GM13976 (cell line): Measurements from ENCODE around the gene IPO13.

ENCODE experiments used
- DNase-seq: peaks from one replicate; pipeline ENCODE4 v3.0.0; 2012; ENCODE audit warnings: low spot score
- CTCF ChIP-seq: IDR thresholded peaks from 2 replicates; pipeline ENCODE4 v1.5.1; 2012; ENCODE audit warnings: borderline replicate concordance, mild to moderate bottlenecking; ENCODE audit not compliant: insufficient read depth; ENCODE audit errors: extremely low read depth, missing control alignments, control extremely low read depth
- in situ Hi-C: fragments of 300-500 bp; cut with MboI; formaldehyde crosslinking; loops from one replicate; pipeline ENCODE4 v1.12.0; 2022; ENCODE audit warnings: low sequenced_read_pairs, mixed read lengths, inconsistent platforms; ENCODE audit not compliant: unreplicated experiment

IPO13 gene, protein sequence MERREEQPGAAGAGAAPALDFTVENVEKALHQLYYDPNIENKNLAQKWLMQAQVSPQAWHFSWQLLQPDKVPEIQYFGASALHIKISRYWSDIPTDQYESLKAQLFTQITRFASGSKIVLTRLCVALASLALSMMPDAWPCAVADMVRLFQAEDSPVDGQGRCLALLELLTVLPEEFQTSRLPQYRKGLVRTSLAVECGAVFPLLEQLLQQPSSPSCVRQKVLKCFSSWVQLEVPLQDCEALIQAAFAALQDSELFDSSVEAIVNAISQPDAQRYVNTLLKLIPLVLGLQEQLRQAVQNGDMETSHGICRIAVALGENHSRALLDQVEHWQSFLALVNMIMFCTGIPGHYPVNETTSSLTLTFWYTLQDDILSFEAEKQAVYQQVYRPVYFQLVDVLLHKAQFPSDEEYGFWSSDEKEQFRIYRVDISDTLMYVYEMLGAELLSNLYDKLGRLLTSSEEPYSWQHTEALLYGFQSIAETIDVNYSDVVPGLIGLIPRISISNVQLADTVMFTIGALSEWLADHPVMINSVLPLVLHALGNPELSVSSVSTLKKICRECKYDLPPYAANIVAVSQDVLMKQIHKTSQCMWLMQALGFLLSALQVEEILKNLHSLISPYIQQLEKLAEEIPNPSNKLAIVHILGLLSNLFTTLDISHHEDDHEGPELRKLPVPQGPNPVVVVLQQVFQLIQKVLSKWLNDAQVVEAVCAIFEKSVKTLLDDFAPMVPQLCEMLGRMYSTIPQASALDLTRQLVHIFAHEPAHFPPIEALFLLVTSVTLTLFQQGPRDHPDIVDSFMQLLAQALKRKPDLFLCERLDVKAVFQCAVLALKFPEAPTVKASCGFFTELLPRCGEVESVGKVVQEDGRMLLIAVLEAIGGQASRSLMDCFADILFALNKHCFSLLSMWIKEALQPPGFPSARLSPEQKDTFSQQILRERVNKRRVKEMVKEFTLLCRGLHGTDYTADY

GRCh38 chr1:43946236-43947060 is at the start of gene IPO13:
TSS of gene IPO13 (plus strand) at chr1:43946950. CDS start at chr1:43947601, 651 bp downstream.
- in situ Hi-C loops, result loop anchor here (25.0 kb wide), 2 partner anchors 409 to 709 kb away; partner anchors contain the start of gene PTPRF
- peak; percentile 86 for TF ChIP-seq CTCF
- peak; percentile 99 for DNase-seq

GRCh38 chr1:43898981-43899380 is 47.8 kb upstream of the IPO13 start:
- no peak for TF ChIP-seq CTCF
- in situ Hi-C loops, result no loop called here
- DNase-seq, result no peak

DNA sequence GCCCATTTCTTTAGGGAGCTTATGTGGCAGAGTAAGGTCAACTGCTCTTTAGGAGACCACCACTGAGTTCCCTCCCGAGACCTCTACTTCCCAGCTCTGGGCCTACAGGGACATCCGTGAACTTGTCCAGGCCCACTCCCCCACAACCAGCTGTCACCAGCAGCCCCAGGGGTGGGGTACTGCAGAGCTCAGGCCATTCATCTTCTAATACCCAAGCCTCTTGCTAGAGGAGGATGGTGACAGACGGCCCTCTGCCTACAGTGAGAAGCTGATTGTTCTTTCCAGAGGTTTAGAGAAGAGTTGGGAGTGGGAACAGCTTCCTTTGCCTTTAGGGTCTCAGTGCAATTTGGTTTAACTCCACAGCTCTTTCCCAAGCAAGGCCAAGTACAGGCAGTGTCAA is 46.4 kb upstream of the IPO13 start:
- TF ChIP-seq CTCF, result no peak
- no peak for DNase-seq
- in situ Hi-C loops, result no loop called here

- no peak for DNase-seq
- in situ Hi-C loops, result no loop called here
- no peak for TF ChIP-seq CTCF
Measured at GRCh38 chr1:43901196-43901961, 45.4 kb upstream of the IPO13 start.

GRCh38 chr1:43902058-43902831 is 44.5 kb upstream of the IPO13 start:
- in situ Hi-C loops, result no loop called here

More at GRCh38 chr1:43902058-43902831, 44.5 kb upstream of the IPO13 start:
- no peak for DNase-seq
- no peak for TF ChIP-seq CTCF
